ENCODE measurements around the gene IL25. TPM values are rescaled to one million over a fixed set of nuclear protein-coding genes. Genes with fewer than 3 reads are reported as not detected.

Gene IL25
- total and polyA plus RNA-seq, 2 of the 8 experiments (the other 6 are each of a cell fraction or from before 2014, with no cell fraction given): not detected

- H3K27ac ChIP-seq (ENCODE audit: low read depth, low read length): no peak overlapping the region
- DNase-seq (ENCODE audit: low read depth in 1 of 2, low spot score in 2 of 2): no peak
- H2BK120ac ChIP-seq (replicated peaks; ENCODE audit: low read depth, low read length): no peak overlapping the region
- no peak overlapping the region for H3K23ac ChIP-seq (ENCODE audit: insufficient read length)
- H3K27me3 ChIP-seq (replicated peaks in 1 of 4; ENCODE audit: control insufficient read depth in 3 of 4, extremely low read depth in 1 of 4, insufficient read depth in 3 of 4, low read length in 3 of 4): no peaks in the 10 kb centered on the region
- H3K36me3 ChIP-seq (ENCODE audit: control insufficient read depth in 2 of 4, insufficient read depth in 4 of 4, low read length in 3 of 4): no peaks in the 10 kb centered on the region
- FAIRE-seq: no peak
- H2BK12ac ChIP-seq (ENCODE audit: low read depth, low read length): no peak overlapping the region
- CTCF ChIA-PET (ENCODE audit: partially characterized antibody): interaction anchor here (0.8 to 2.7 kb wide), 5 partner anchors 9 to 102 kb away, joined by 3 to 10 read pairs (median 3); no protein-coding TSS in a partner anchor
- no peak overlapping the region for H3K56ac ChIP-seq (replicated peaks; ENCODE audit: insufficient read length, low read depth, low read length)
- POLR2A ChIA-PET (ENCODE audit: partially characterized antibody): no interaction called here
- no peak overlapping the region for H3K14ac ChIP-seq (ENCODE audit: insufficient read length)
- H3K9me3 ChIP-seq (ENCODE audit: insufficient read depth in 2 of 2, low read depth in 1 of 2, low read length in 1 of 2): peaks cover 5 to 30% of the 10 kb centered on the region in 2 experiments
- no peak overlapping the region for H2AFZ ChIP-seq (ENCODE audit: low read length)
- H3K79me1 ChIP-seq (ENCODE audit: low read depth, low read length): no peaks in the 10 kb centered on the region
- no peaks in the 10 kb centered on the region for H3K4me1 ChIP-seq (replicated peaks in 1 of 4; ENCODE audit: control insufficient read depth in 3 of 4, insufficient read depth in 4 of 4, low read length in 3 of 4)
- no peak overlapping the region for H3K4me2 ChIP-seq (ENCODE audit: insufficient read depth in 1 of 2, low read depth in 2 of 2, low read length in 2 of 2)
- H2BK15ac ChIP-seq (ENCODE audit: low read length): no peak overlapping the region
- WGBS, 2 experiments (ENCODE audit: extremely low coverage in 1 of 2, insufficient coverage in 1 of 2, insufficient read length in 1 of 2, insufficient replicate concordance in 2 of 2, low coverage in 1 of 2, low lambda C conversion rate in 2 of 2, missing lambda C conversion rate in 1 of 2): 80% methylated on average over 1 of the region's 1 CpG; no CpG with 5 or more reads in 1 of the 2 experiments
- no peak overlapping the region for H2AK5ac ChIP-seq (ENCODE audit: low read depth, low read length)
- H4K91ac ChIP-seq (replicated peaks; ENCODE audit: insufficient read length, low read length): no peak overlapping the region
- no peak overlapping the region for H3K18ac ChIP-seq (ENCODE audit: extremely low read depth, low read length)
- no peak overlapping the region for H3K4ac ChIP-seq (replicated peaks; ENCODE audit: insufficient read length, low read depth, low read length)
- H4K5ac ChIP-seq (ENCODE audit: insufficient read length, low read depth, low read length): no peak overlapping the region
- no peaks in the 10 kb centered on the region for H4K20me1 ChIP-seq (replicated peaks in 1 of 2; ENCODE audit: control insufficient read depth in 1 of 2, insufficient read depth in 2 of 2, low read length in 2 of 2)
- no peak overlapping the region for H3K4me3 ChIP-seq (ENCODE audit: extremely low read depth in 1 of 4, insufficient read depth in 2 of 4, low read depth in 3 of 4, low read length in 4 of 4)
- H2BK5ac ChIP-seq (ENCODE audit: low read depth, low read length): no peak overlapping the region
- no peak overlapping the region for H2BK20ac ChIP-seq (ENCODE audit: low read length)
- no peaks in the 10 kb centered on the region for H3K79me2 ChIP-seq (ENCODE audit: control insufficient read depth in 1 of 2, insufficient read depth in 2 of 2, low read length in 2 of 2)
- no peak overlapping the region for H3K9ac ChIP-seq (replicated peaks in 1 of 4; ENCODE audit: extremely low read depth in 1 of 4, low read depth in 3 of 4, low read length in 3 of 4)
- no peaks in the 10 kb centered on the region for H3K23me2 ChIP-seq (ENCODE audit: low read depth, low read length)
- H4K8ac ChIP-seq (ENCODE audit: extremely low read depth, insufficient read depth, low read length): no peak overlapping the region
- TF ChIP-seq YY1 (IDR thresholded peaks at IDR 0.05; ENCODE audit: low read depth, low read length) (no peak), BCL11A (IDR thresholded peaks at IDR 0.05; ENCODE audit: low read depth in 2 of 2, low read length in 2 of 2) (no peak), CHD2 (IDR thresholded peaks at IDR 0.05; ENCODE audit: low read length) (no peak), CBX5 (IDR thresholded peaks at IDR 0.05; ENCODE audit: low read depth, low read length) (no peak), MAX (IDR thresholded peaks at IDR 0.05) (no peak), SP1 (IDR thresholded peaks at IDR 0.05; ENCODE audit: low read depth, low read length) (no peak), RAD21 (IDR thresholded peaks at IDR 0.05 in 1 of 2, conservative IDR thresholded peaks at IDR 0.05 in 1 of 2; ENCODE audit: low read depth in 2 of 2, low read length in 2 of 2) (no peak), RXRA (IDR thresholded peaks at IDR 0.05; ENCODE audit: insufficient read depth, low read depth, low read length) (no peak), SAP30 (IDR thresholded peaks at IDR 0.05; ENCODE audit: insufficient read depth, insufficient replicate concordance, low read length) (no peak), TBP (IDR thresholded peaks at IDR 0.05; ENCODE audit: low read depth, low read length) (no peak), ATF3 (IDR thresholded peaks at IDR 0.05; ENCODE audit: insufficient read depth, low read depth, low read length) (no peak), TEAD4 (IDR thresholded peaks at IDR 0.05; ENCODE audit: low read depth, low read length) (no peak)
These were observed 32.9 kb upstream of the IL25 start for GRCh38 chr14:23339506-23340268.

All from H1 (cell line).